Esophagus (tissue), 2 donors: ENCODE results near the gene ECI1. TPM values are rescaled to one million over a fixed set of nuclear protein-coding genes. Genes with fewer than 3 reads are reported as not detected.

Source experiments
- H3K27ac ChIP-seq, 2 donors: one replicate each; pipeline ENCODE4 v1.5.1; 2013; ENCODE audit warnings: low read depth in 2 of 2, mild to moderate bottlenecking in 2 of 2, inconsistent platforms in 1 of 2, low read length in 1 of 2, moderate library complexity in 1 of 2
- H3K27me3 ChIP-seq, 2 donors: one replicate each; pipeline ENCODE4 v1.6.1; 2013; ENCODE audit warnings: low read length in 2 of 2, control low read depth in 1 of 2, mild to moderate bottlenecking in 1 of 2; ENCODE audit not compliant: insufficient read depth in 2 of 2, control insufficient read depth in 1 of 2
- H3K36me3 ChIP-seq, 2 donors: one replicate each; pipeline ENCODE4 v1.6.1; 2013; ENCODE audit warnings: low read length in 1 of 2; ENCODE audit not compliant: control insufficient read depth in 2 of 2, insufficient read depth in 2 of 2
- H3K4me1 ChIP-seq, 2 donors: one replicate each; pipeline ENCODE4 v1.6.1; 2013; ENCODE audit warnings: low read length in 1 of 2; ENCODE audit not compliant: control insufficient read depth in 2 of 2, insufficient read depth in 2 of 2
- H3K4me3 ChIP-seq, 2 donors: one replicate each; pipeline ENCODE4 v1.5.1; 2013; ENCODE audit warnings: low read length in 2 of 2, mild to moderate bottlenecking in 2 of 2, low read depth in 1 of 2, moderate library complexity in 1 of 2
- H3K9me3 ChIP-seq, 2 donors: one replicate each; pipeline ENCODE4 v1.6.1; 2013; ENCODE audit warnings: mild to moderate bottlenecking in 2 of 2, low read depth in 1 of 2, low read length in 1 of 2, moderate library complexity in 1 of 2; ENCODE audit not compliant: control insufficient read depth in 2 of 2, insufficient read depth in 1 of 2
- WGBS, 2 donors: extraction: QIAGEN DNeasy Blood & Tissue Kit; methylation state at CpG; one replicate each; pipeline ENCODE4 v1.1.7; 2013; 5-methylcytosine and 5-hydroxymethylcytosine counted together
- polyA plus RNA-seq, 2 donors: library from polyadenylated mRNA; stranded (reverse); fragments of 200-250 nt; gene quantifications; one replicate each; pipeline ENCODE4 v1.2.3, GENCODE V29; 2013
- donor health status: healthy with polysubstance abuse.
- donor health status: Bipolar disorder and iron deficiency.

Gene ECI1
- polyA plus RNA-seq, 2 donors = 58.7 to 62.9 TPM

GRCh38 chr16:2280981-2281542 is 29.7 kb upstream of the ECI1 start:
- H3K4me3 ChIP-seq = no peak overlapping the region
- no peak overlapping the region for H3K27ac ChIP-seq
- peaks cover 0 to 12% of the 10 kb centered on the region in 2 donors for H3K36me3 ChIP-seq
- H3K27me3 ChIP-seq = no peaks in the 10 kb centered on the region
- no peaks in the 10 kb centered on the region for H3K9me3 ChIP-seq
- H3K4me1 ChIP-seq = no peaks in the 10 kb centered on the region
- WGBS, 2 donors = 82% methylated on average over 24 of the region's 24 CpGs

DNA sequence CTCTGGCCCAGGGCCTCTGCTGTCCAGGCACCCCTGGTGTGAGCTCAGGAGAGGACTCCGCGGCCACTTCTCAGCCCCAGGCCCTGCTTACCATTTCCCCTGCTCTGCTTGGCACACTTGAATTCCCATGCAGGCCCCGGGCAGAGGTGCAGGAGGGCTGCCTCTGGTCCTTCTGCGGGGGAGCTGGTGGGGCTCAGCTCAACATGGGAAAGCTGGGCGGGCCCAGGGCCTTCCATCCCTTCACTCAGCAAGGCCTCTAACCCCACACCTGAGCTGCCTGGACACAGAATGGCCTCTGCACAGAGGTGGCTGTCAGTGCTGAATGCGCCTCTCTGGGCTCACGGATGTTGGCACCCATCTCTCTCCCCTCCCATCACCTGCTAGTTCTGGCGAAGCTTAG is 29.1 kb upstream of the ECI1 start:
- H3K27me3 ChIP-seq = no peaks in the 10 kb centered on the region
- peaks cover 0 to 12% of the 10 kb centered on the region in 2 donors for H3K36me3 ChIP-seq
- WGBS, 2 donors = 90 to 91% methylated on average over 8 of the region's 8 CpGs
- no peak overlapping the region for H3K27ac ChIP-seq
- H3K4me1 ChIP-seq = no peaks in the 10 kb centered on the region
- no peak overlapping the region for H3K4me3 ChIP-seq
- no peaks in the 10 kb centered on the region for H3K9me3 ChIP-seq

GRCh38 chr16:2278956-2279800 is 27.8 kb upstream of the ECI1 start:
- Histone ChIP-seq H3K27ac (no peak overlapping the region), H3K4me1 (no peaks in the 10 kb centered on the region), H3K27me3 (no peaks in the 10 kb centered on the region), H3K36me3 (peaks cover 0 to 6% of the 10 kb centered on the region in 2 donors), H3K4me3 (no peak overlapping the region), H3K9me3 (no peaks in the 10 kb centered on the region)
- WGBS, 2 donors = 87 to 88% methylated on average over 26 of the region's 26 CpGs

DNA sequence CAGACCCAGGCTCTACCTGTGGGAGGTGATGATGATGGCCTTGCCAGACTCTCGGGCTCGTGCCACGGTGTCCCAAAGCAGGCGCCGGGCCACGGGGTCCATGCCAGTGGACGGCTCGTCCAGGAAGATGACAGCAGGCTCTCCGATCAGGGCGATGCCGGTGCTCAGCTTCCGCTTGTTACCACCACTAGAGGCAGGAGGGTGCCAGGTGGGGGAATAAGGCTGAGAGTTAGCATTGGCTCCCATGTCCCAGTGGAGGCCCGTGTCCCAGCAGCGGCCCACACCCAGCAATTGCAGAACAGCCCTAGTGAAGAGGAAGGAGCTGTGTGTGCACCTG is 26.9 kb upstream of the ECI1 start:
- WGBS, 2 donors = 79 to 86% methylated on average over 14 of the region's 14 CpGs
- Histone ChIP-seq H3K9me3 (no peaks in the 10 kb centered on the region), H3K4me3 (no peak overlapping the region), H3K4me1 (no peaks in the 10 kb centered on the region), H3K27ac (no peak overlapping the region), H3K36me3 (peaks cover 0 to 3% of the 10 kb centered on the region in 2 donors), H3K27me3 (no peaks in the 10 kb centered on the region)

DNA sequence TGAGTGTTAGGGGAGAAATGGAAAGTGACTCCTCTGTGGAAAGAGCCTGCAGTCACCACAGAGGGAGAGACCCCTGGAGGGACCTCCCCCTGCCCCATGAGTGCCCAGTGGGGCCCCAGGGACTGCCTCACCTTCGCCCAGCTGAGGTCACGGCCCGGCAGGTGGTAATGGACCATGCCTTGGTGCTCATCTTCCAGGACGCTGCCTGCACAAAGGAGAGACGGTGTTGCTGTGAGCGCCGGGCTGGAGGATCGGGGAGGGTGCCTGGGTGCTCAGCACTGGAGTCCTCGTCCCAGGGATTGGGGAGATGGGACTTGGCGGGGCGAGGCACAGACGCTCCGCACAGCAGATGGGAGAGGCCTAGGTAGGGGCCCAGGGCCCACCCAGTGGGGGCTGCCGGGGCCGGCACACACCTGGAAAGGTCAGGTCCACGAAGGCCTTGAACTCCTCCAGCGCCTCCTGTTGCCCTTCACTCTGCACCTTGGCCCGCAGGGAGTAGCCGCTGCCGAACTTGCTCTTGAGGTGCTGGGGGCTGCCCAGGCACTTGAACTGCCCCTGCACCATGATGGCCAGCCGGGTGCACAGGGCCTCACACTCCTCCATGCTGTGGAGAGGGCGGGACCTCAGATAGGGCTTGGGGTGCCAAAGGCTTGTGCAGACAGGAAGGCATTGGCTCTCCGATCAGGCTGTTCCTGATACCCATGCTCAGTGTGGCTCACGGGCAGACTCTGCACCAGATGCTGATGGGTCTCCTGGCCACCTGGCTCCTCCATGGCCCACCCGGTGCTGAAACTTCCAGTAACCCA is 26.3 kb upstream of the ECI1 start:
- H3K27me3 ChIP-seq = no peaks in the 10 kb centered on the region
- no peak overlapping the region for H3K27ac ChIP-seq
- H3K36me3 ChIP-seq = peaks cover 0 to 3% of the 10 kb centered on the region in 2 donors
- 82 to 87% methylated on average over 25 of the region's 25 CpGs for WGBS, 2 donors
- H3K4me1 ChIP-seq = no peaks in the 10 kb centered on the region
- H3K4me3 ChIP-seq = no peak overlapping the region
- H3K9me3 ChIP-seq = no peaks in the 10 kb centered on the region

GRCh38 chr16:2276368-2277195 is 25.2 kb upstream of the ECI1 start:
- no peak overlapping the region for H3K4me3 ChIP-seq
- no peaks in the 10 kb centered on the region for H3K4me1 ChIP-seq
- no peaks in the 10 kb centered on the region for H3K9me3 ChIP-seq
- H3K27ac ChIP-seq = no peak overlapping the region
- no peaks in the 10 kb centered on the region for H3K27me3 ChIP-seq
- peaks cover 0 to 3% of the 10 kb centered on the region in 2 donors for H3K36me3 ChIP-seq
- 75% methylated on average over 26 of the region's 26 CpGs for WGBS, 2 donors

DNA sequence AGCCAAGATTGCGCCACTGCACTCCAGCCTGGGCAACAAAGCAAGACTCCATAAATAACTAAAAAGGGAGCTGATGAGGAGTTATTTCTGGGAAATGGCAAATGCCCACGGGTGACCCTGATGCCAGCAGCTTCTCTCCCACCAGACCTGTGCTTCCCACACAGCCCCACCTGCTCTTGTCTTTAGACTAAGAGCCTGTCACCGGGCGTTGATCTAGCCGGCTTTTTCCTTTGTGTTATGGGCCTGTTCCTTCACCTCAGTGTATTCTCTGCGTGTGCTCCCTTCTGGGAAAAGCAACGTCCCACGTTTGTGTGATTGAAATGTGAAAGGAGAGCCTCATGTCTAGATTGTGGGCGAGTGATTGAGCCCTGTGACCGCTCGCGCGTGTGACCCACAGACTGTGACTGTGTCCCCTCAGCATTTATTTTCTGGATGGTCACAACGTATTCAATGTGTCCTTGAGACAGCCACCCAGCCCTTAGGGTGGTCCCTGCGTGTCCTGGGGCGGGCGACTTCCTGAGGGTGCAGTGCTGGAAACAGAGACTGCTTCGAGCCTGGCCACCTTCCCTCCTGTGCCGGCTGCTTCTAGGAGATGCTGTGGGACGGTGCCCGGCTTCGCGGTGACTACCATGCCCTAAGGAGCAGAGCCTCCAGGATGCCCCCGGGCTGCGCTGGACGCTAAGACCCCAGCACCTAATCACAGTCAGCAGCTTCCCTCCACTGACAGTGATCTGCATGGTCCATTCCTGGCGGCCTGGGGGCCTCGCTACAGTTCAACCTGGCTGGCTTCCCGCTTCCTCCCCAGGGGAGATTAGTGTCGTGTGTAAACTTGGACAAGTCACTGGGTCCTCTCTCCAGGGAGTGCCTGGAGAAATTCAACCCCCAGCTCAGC is 24.3 kb upstream of the ECI1 start:
- Histone ChIP-seq H3K9me3 (no peaks in the 10 kb centered on the region), H3K4me3 (no peak overlapping the region), H3K27me3 (no peaks in the 10 kb centered on the region), H3K36me3 (peaks cover 0 to 3% of the 10 kb centered on the region in 2 donors), H3K27ac (no peak overlapping the region), H3K4me1 (no peaks in the 10 kb centered on the region)
- 75 to 76% methylated on average over 30 of the region's 30 CpGs for WGBS, 2 donors

DNA sequence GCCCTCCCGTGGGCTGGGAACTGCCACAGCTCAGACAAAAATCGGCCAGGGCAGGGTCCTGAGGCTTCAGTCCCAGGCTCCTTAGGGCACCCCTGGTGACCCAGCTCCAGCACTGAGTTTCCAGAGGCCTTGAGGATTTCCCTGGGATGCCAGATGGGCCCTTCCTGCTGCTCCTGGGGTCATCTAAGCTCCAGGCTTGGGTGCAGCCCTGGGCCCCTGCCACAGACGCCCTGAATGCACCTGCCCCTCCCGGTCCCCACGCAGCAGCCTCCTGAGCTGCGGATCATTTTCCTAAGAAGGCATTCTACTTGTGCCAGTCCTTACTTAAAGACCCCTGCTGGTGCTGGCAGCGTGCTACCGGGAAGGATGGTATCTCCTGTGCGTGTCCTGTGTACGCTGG is 22.5 kb upstream of the ECI1 start:
- H3K27me3 ChIP-seq = no peaks in the 10 kb centered on the region
- H3K36me3 ChIP-seq = peaks cover 0 to 3% of the 10 kb centered on the region in 2 donors
- 76 to 83% methylated on average over 10 of the region's 10 CpGs for WGBS, 2 donors
- no peaks in the 10 kb centered on the region for H3K9me3 ChIP-seq
- peaks cover 0 to 12% of the 10 kb centered on the region in 2 donors for H3K4me1 ChIP-seq
- H3K27ac ChIP-seq = no peak overlapping the region
- H3K4me3 ChIP-seq = no peak overlapping the region
